ENCODE results near the gene RAB40C.
A peak's percentile ranks its signal among the peaks of the same experiment; 100 is the strongest.

Gene RAB40C

GRCh38 chr16:589658-590187 lies at the start of gene RAB40C:
Gene RAB40C (plus strand): TSS chr16:590066. CDS start chr16:590292, 226 bp downstream.
- DNase-seq, result peak; percentile 99

- no peak for DNase-seq
These were observed 49.1 kb upstream of the RAB40C start for GRCh38 chr16:540645-541340.

GRCh38 chr16:543301-544164 lies 46.3 kb upstream of the RAB40C start:
- no peak for DNase-seq

- DNase-seq, result no peak
These were observed 45.3 kb upstream of the RAB40C start for GRCh38 chr16:544517-544916.

- peak; percentile 41 for DNase-seq
These were observed 42.7 kb upstream of the RAB40C start for GRCh38 chr16:546909-547770.

- no peak for DNase-seq
These were observed 41.3 kb upstream of the RAB40C start for GRCh38 chr16:548586-548985.

- no peak for DNase-seq
These were observed 40.2 kb upstream of the RAB40C start for GRCh38 chr16:549544-550263.

- no peak for DNase-seq
These were observed 38.7 kb upstream of the RAB40C start for GRCh38 chr16:551210-551609.

- no peak for DNase-seq
These were observed 37.7 kb upstream of the RAB40C start for GRCh38 chr16:552171-552570.

GRCh38 chr16:553601-554296 lies 36.1 kb upstream of the RAB40C start:
- no peak for DNase-seq

GRCh38 chr16:554297-554621 lies 35.6 kb upstream of the RAB40C start:
- no peak for DNase-seq

GRCh38 chr16:554640-555365 lies 35.1 kb upstream of the RAB40C start:
- no peak for DNase-seq

- DNase-seq, result no peak
These were observed 34.1 kb upstream of the RAB40C start for GRCh38 chr16:555528-556473.

- DNase-seq, result no peak
These were observed 33.2 kb upstream of the RAB40C start for GRCh38 chr16:556474-557173.

GRCh38 chr16:557463-558297 lies 32.2 kb upstream of the RAB40C start:
- no peak for DNase-seq

GRCh38 chr16:558298-559020 lies 31.4 kb upstream of the RAB40C start:
- DNase-seq, result no peak

- no peak for DNase-seq
These were observed 30.9 kb upstream of the RAB40C start for GRCh38 chr16:559021-559380.
